GM18511 (cell line): Measurements from ENCODE around the gene C6orf132.

Experiments
- ATAC-seq: cut with Tn5 transposase; IDR thresholded peaks from one replicate; pipeline ENCODE4 v1.9.1; 2021; ENCODE audit warnings: mild to moderate bottlenecking, moderate library complexity; ENCODE audit not compliant: unreplicated experiment

C6orf132 gene

DNA sequence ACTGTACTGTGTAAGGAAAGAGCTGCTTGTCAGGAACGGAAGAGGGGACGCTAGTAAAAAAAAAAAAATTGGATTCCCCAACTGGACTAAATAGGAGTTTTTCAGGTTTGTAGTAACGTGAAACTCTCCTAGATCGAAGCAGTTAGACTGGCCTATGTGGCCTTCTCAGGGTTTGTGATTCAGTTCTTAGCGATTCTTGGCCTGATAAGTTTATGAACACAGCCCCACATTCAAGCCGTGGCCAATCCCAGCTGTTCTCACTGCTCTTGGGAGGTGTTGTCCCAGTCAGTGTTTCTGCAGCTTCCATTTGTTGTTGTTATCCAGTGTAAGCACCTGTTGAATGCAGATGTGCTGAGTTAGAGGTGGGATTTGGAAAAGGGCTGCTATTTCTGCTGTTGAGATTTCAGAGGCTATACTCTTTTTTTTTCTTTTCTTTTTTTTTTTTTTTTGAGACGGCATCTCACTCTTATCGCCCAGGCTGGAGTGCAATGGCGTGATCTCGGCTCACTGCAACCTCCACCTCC, 62.4 kb downstream of the C6orf132 start:
- no peak for ATAC-seq

DNA sequence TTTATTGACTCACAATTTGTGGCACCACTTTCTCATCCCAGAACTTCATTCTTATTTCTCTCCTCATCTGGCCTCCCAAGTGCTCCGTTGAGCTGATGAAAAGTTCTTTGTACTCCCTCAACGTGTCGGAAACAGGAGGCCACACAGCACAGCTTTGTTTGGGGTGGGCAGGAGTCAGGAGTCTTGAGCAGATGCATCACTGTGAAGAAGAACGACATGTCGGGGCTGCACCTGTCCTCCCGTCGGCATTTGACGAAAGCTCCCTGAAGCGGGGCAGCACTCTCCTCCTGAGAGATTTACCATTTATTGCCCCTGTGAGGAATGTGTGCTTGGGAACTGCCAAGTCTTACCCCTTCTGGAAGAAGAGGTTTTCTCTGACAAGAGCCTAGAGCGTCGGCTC, 64.0 kb downstream of the C6orf132 start:
- no peak for ATAC-seq

DNA sequence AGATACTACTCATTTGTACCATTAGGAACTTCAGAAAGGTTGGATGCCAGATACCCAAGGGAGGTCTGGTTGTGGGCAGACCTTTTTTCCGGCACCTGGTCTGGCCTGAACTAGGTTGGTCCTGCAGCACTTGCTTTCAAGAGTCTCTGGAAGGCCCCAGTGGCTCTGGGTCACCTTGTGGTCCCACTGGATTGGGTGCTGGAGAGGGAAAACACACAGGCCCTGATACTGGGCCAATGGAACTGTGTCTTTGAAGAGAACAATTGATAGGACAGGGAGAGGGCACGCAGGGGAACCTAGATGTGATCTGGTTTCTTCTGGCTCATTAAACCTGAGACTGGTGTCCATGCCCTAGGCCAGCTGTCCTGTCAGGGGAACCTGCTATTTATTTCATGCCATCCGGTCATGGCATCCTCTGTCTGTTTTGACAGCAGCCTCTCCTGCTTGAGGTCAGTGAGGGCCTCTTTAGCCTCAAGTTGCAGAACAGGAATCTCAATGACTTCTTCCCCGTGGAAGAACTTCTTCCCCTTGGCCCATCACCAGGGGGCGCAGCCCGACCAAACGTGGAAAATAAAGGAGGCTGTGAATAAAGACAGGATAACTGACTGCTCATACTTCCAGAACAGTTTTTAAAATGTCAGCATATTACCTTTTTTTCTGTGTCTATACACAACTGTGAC, 67.1 kb downstream of the C6orf132 start:
- ATAC-seq: no peak

DNA sequence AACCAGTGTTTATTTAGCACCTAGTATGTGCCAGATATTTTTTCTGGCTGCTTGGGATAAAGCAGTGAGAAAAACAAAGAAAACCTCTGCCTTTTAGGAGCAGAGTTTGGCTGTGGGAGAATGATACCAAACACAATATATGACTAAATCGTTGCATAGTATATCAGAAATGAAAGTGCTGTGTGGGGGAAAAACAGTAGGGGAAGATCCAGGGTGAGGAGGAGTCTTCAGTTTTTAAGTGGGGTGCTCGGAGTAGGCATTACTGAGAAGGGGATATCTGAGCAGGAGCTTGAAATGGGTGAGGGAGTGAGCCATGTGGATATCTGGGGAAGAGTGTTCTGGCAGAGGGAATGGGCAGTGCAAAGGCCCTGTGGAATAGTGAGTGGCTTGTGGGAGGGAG, 69.1 kb downstream of the C6orf132 start:
- ATAC-seq: no peak

DNA sequence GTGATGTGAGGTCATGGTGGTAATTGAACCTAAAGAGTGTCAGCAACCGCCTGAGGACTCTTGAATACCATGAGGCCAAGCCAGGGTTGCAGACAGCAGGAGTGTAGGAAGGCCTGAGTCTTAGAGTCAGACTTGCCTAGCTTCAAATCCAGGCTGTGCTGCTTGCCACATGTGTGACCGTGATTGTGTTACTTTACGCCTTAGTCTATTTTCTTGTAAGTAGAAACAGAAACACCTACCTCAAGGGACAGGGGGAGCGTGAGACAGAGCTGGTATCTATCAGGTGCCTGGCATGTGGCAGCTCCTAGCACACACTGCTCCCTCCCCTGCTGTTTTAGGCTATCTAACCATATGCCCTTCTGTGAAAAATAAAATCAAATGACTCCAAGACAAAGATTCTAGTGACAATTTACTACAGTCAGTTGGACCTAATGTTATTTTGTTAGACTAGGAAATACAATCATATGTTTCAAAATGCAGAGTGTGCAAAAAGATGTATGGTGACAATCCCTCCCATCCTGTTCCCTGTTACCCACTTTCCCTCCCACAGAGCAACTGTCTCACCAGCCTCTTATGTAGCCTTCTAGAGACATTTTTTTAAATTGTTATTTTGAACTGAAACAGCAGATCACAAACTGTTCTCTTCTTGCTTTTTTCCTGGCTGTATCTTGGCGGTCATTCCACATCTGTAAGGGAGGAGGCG, 70.4 kb downstream of the C6orf132 start:
- no peak for ATAC-seq

DNA sequence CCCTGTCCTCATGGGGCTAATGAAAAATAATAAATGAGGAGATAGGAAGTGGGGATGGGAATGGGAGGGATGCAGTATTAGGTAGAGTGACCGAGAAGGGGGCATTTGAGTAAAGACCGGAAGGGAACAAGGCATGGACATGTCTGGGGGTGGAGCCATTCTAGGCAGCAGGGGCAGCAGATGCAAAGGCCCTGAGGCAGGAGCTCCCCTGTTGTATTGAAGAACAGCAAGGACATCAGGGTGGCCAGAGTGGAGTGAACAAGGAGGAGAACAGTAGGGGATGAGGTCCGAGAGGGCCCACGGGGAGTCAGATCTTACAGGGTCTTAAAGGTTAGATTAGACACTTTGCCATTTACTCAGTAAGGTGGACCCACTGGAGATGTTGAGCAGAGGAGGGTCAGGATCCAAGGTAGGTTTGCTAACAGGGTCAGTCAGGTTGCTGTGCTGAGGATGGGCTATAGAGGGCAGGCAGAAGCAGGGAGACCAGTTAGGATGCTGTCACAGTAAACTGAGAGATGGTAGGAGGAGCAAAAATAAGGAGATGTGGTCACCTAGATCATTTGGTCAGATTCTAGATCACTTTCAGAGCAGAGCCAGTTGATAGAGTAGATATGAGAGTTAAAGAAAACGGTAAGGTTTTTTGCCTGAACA, 73.4 kb downstream of the C6orf132 start:
- ATAC-seq: no peak

DNA sequence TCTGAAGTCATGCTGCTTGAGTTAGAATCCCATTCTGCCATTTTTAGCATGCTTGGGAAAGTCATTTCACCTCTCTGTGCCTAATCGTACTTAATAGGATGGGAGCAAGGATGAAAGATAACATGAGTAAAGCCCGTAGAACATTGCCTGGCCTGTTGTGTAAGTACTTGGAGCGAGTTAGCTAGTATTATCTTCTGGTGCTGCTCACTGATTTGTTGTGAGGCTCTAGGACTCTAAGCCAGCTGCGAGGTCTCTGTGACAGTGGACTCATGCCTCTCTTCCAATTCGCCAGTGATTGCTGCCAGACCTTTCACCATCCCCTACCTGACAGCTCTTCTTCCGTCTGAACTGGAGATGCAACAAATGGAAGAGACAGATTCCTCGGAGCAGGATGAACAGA, 74.2 kb downstream of the C6orf132 start:
- no peak for ATAC-seq

DNA sequence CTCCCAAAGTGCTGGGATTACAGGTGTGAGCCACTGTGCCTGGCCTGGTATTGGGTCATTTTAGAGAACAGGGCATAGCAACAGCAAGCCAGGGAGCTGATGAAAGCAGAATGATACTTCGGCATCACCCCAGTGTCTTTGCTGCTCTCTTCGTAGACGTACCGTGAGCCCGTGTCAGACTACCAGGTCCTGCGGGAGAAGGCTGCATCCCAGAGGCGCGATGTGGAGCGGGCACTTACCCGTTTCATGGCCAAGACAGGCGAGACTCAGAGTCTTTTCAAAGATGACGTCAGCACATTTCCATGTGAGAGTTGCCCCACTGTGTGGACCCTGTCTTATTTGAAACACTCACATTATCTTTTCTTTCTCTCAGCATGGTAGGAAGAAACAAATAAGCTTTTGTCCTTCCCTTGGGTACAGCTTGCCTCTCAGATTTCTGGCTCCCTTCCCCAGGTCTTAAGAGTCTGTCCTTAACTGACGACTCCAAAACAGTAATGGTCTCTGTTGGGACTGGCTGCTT, 76.2 kb downstream of the C6orf132 start:
- ATAC-seq: no peak

DNA sequence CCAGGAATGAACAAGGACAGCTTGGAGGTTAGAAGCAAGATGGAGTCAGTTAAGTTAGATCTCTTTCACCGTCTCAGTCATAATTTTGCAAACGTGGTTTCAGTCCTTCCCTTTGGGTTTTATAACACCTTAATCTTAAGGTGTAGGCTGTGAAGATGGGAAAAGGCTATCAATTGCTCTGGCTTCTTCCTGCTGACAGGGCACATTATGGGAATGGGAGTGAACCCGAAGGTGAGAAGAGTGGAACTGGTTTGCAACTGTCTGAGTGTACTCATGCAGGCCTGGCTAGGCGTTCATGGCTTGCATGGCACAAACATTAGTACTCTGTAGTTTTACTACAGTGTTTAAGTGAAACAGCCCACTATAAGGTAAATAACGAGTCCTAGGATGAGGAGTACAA, 82.7 kb downstream of the C6orf132 start:
- no peak for ATAC-seq

DNA sequence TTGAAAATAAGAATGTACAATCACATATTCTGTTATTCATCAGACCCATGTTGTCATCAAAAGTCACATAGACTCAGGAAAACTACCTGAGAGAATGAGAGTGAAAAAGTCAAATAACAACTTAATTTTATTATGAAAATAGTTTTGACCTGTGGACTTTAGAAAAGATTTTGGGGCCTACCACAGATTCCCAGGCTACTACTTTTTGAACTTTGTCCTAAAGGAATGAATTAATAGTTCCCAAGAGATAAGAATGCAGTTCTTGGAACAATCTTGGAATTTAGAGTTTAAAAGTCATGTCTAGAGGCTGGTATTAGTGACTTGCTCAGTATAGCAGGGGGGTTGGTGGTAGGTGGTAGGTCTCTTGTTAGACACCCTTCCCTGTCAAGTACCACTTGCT, 88.8 kb downstream of the C6orf132 start:
- no peak for ATAC-seq

DNA sequence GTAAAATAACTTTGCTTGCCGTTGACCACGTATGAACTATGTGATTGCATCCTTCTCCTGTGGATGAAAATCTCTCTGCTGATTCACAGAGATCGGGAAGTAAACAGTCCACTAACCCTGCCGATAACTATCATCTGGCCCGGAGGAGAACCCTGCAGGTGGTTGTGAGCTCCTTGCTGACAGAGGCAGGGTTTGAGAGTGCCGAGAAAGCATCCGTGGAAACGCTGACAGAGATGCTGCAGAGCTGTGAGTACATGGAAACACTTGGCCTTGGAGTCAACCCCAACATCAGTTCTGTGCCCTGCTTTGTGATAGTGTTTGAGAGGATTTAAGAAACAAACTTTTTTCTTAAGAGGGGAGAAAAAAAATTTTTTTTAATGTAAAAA, 91.2 kb downstream of the C6orf132 start:
- ATAC-seq: no peak
